Activated T-helper 1 cell treated with anti-CD3 and anti-CD28 coated beads, Interleukin-2, amount 50 U/mL, for 16 hours (primary cell): ENCODE results near the gene DIS3L2.
"Not testable (repeated sequence)": the region's sequence is repeated elsewhere in the genome, so short reads cannot be mapped to it uniquely, and the experiment has no call there.

Experiments used
- DNase-seq, 2 donors: peaks; one replicate each; pipeline ENCODE4 v3.0.0-alpha.2; 2020; ENCODE audit warnings: low read depth in 1 of 2, low spot score in 1 of 2

The DIS3L2 gene

DNA sequence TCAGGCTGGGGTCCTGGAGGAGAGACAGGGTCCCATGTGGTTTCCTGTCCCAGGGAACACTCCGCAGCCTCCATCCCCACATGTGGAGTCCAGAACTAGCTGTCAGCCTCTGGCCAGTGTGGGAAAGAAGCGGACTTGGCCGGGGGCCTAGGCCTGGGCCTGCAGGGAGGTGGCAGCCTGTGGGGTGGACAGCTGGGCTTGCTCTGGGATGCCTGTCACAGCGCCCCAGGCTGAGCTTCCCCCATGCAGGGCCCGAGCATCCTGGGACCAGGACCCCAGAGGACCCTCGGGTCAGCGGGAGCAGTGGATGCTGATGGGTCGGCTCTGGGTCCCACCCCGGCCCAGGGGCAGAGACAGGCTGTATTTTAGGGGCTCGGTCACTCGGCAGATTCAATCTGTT, 369.5 kb downstream of the DIS3L2 start:
- not testable (repeated sequence) for DNase-seq

DNA sequence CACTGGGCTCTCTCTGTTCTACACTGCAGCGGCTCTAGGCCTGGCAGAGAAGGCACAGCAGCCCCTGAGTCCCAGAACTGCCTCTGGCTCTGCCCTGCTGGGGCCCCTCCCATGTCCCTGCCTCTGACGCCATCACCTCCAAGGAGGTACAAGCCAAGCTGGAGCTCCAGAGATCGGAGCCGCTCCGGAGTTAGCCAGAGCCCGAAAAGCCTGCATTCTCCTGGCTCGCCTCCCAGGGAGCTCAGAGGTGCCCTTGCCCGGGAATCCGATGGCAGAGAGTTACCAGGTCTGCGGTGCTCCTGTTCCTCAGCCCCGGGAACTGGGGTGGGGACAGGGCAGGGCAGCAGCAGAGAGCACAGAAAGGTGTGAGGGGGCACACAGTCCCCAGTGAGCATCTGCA, 370.1 kb downstream of the DIS3L2 start:
- not testable (repeated sequence) for DNase-seq

DNA sequence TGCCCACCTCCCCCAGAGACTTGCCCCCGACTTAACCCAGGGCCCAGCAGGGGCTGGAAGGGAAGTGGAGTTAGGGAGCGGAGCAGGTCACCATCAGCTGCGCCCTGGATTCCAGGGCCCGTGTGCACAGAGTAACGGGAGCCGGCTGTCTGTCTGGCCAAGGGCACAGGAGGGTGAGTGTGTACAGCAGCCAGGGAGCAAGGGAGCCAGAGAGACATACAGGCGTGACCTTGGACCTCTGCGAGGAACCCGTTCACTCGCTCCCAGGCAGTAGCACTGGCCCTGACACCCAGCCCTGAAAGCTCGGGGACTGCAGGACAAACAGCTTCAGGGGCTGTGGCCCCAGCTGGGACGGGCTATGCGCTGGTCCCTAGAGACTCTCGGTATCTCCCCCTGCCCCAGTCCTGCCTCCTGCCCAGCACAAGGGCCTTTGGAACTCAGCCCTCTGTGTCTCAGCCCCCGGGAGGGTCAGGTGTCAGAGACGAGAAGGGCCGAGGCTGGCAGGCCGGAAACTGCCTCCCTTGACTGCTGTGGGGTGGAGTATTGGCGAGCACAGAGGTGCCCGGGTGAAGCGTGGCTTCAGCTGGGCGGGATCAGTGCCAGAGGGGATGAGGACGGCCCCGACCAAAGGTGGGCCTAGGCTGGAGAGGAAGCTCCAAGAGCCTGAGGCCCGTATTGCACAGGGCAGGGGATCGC, 370.9 kb downstream of the DIS3L2 start:
- not testable (repeated sequence) for DNase-seq

DNA sequence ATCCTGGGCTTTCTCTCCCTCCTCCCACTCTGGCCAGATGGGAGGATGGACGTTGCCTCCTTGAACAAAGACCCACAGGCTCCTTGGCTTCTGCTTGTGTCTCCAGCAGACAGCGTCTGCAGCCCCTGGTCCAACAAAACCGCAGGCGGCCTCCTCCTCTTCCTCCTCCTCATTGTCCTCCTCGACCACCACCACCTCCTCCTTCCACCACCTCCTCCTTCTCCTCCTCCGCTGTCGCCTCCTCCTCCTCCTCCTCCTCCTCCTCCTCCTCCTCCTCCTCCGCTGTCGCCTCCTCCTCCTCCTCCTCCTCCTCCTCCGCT, 371.4 kb downstream of the DIS3L2 start:
- DNase-seq = no peak

DNA sequence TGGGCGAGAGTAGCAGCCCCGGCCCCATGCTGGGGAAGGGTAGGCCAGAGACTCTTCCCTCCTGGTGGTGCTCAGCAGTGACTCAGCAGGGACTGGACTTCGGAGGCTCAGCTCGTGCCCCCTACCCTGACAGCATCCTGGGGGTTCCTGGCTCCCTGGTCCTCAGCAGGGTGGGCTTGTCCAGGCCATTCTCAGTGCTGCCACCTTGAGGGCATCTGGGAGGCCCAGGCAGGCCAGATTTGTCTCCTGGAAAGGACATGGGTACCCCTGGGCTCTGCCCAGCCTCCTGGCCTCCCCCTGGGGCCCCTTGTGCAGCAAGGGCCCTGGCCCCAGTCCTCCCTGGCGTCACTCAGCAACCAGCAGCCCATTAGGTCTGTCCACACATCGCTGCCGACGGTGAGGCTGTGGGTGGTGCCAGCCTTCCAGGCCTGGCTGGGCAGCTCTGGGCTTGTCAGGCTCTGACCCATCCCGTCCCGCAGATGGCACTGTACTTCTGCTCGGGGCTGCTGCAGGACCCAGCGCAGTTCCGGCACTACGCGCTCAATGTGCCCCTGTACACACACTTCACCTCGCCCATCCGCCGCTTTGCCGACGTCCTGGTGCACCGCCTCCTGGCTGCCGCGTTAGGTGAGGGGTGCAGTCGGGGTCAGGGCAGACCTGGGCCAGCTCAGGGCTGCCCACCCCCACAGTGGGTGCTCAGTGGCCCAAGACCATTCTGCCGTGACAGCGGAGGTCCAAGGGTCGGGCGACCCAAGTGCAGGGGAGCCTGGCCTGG, 372.0 kb downstream of the DIS3L2 start:
- no peak for DNase-seq

DNA sequence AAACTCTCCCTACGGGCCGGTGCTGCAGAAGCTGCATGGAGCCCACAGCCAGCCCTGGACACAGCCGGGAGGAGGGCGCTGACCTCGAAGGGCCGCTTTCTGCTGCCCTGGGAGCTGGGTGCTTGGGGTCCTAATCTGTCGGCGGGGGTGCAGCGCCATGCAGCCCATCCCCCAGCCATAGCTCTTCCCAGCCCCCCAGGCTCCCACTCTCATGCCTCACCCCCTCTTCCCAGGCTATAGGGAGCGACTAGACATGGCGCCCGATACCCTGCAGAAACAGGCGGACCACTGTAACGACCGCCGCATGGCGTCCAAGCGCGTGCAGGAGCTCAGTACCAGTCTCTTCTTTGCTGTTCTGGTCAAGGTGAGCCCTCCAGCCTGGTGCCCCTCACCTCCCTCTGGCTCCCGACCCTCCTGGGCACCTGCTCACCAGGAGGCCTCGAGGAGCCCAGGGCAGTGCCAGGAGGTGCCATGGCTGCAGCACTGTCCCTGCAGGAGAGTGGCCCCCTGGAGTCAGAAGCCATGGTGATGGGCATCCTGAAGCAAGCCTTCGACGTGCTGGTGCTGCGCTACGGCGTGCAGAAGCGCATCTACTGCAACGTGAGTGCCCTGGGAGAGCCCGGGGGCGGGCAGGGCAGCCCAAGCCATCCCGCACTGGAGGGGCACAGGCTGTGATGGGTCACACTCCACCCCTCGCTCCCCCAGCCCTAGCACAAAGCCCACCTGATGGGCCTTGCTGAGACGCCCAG, 372.8 kb downstream of the DIS3L2 start:
- DNase-seq = not testable (repeated sequence)

DNA sequence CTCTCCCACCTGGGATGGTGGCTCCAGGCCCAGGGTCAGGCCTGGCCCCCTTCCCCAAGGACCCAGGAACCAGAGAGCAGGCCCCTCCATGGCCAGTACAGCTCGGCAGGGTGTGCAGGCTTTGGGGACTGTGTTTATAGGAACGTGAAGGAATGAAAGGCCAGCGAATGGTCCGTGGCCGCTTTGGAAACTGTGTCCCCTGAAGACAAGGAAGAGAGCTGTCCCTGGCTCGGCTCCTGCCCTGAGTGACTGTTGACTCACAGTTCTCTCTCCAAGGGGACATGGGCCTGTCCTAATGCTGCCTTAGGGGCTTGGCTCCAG, 373.3 kb downstream of the DIS3L2 start:
- not testable (repeated sequence) for DNase-seq

- DNase-seq = not testable (repeated sequence)
Measured at GRCh38 chr2:232335206-232335858, 373.8 kb downstream of the DIS3L2 start.

- DNase-seq = no peak
Measured at GRCh38 chr2:232335859-232336215, 374.3 kb downstream of the DIS3L2 start.

DNA sequence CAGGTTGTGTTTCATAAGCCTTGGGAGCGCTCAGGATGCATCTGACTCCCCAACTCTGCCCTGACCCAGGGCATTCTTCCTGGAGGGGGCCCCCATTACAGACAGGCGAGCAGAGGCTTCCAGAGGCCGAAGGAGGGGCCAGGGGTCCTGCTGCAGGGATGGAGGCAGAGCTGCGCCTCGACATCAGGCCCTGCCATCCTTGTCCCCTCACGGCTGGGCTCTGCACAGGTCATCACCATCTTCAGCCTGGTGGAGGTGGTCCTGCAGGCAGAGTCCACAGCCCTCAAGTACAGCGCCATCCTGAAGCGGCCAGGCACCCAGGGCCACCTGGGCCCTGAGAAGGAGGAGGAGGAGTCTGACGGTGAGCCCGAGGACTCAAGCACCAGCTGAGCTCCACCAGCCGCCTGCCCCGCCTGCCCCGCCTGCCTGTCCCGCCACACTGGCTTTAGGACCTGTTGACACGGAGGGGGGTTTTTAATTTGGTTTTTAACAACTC, 374.8 kb downstream of the DIS3L2 start:
- DNase-seq = no peak

DNA sequence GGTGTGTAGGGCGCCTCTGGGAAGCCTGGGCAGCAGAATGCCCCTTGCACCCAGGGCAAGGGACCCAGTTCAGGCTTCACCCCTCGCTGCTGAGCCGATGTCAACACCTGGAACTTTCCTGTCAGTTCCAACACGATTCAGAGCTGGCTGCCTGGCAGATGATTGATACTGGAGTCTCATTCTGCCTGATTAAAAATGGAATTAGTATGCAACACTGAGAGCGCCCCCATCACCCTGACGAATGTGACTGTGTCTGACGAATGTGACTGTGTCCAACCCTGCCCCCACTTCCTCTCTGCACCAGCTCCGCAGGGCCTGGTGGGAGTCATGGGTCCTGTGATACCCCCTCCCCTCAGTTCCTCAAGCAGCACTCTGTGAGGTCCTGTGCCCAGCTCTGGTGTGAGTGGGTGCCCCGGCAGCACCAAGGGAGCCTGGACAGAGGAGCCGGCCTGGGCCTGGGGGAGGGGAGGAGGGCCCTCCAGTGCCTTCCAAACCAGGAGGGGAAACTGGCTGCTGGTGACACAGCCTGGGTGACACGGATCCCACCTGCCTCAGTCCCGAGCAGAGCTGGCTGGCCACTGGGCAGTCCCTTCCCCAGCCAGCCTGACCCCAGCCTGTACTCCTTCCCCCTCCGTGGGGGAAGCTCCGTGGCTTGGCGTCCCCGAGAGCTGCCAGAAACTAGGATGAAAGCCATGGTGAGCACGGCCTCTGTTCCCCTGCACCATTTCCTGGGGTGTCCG, 375.6 kb downstream of the DIS3L2 start:
- no peak for DNase-seq

DNA sequence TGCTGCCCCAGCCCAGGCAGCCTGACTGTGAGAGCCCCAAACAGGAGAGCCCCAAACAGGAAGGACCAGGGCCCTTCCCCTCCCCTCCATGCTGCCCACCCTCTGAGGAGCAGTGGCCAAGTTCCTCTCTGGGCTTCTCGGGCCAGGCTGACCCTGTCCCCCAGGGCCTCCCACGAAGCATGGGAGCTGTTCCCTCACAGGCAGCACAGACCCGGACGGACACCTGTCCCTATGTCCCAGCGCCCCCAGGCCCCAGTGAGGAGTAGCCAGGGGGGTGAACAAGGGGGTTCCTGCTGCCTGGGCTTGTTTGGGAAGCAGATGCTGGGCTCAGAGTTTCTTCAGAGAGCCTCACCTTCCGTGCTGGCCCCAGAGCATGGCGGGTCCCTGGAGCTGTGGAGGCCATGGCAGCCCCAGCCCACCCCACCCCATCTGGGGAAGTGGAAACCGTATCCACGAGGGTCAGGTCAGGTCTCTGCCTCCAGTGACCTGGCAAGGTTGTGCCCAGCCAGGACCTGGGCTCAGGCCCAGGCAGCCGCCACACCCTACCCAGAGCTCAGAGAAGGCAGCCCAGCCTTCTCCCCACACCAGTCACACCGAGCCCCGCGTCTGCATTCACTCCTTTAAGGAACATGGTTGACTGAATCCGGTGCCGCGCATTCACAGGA, 376.7 kb downstream of the DIS3L2 start:
- DNase-seq = not testable (repeated sequence)

DNA sequence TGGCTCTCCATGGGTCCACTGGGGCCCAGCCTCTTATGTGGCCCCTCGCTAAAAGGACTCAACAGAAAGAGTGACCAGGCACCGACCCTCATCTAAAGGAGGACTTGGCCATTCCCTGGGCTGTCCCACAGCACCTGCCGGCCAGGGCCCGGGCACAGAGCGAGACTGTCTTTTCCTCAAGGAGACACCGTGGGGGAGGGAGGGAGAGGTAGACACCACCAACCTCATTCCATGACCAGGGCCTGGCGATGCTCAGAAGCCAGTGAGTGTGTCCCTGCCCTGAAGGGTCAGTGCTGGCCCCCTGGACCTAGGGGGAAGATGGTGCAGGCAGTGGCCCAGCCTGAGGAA, 377.2 kb downstream of the DIS3L2 start:
- DNase-seq = no peak

GRCh38 chr2:232339121-232340081, 377.9 kb downstream of the DIS3L2 start:
- no peak for DNase-seq

DNA sequence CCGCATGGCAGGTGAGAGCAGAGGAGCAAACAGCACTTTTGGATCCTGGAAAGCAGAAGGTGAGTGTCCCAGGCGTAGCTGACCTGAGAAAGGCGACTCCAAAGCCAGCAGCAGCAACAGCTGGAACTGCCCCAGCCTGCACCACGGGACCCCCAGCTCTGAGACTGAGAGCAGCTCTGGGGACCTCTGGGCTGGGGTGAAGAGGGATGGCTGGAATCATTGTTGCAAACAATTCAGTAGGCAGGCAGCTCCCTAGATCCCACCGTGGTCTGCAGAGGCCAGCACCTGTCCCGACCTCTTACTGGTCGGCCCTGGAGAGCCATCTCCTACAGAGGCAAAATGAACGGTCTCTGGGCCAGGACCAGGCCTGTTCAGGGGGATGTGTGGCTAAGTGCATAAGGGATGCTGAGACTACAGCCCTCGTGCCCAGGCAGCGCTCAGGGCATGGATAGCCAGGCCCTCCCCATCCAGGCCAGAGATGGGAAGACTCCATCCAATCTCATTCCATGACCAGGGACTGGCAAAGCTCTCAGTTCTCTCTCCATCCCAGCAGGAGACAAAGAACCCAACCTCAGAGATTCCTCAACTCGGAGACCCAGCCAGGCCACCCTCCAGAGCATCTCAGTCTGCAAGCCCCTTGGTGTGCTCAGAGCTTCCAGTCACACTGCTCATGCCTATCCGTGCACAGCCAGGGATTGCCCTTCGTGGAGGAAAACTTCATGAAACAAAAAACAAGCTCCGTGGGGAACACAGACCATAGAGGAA, 378.8 kb downstream of the DIS3L2 start:
- no peak for DNase-seq

- DNase-seq = no peak
Measured at GRCh38 chr2:232341061-232341738, 379.7 kb downstream of the DIS3L2 start.

GRCh38 chr2:232341739-232342126, 380.2 kb downstream of the DIS3L2 start:
- DNase-seq = no peak
